SKM-1 treated with dmso at 0.1 percent for 144 hours (cell line): ENCODE results near the gene FOXG1.

Source experiments
- DNase-seq: peaks from one replicate; lab custom pipeline; 2025; ENCODE audit not compliant: unreplicated experiment; lab: John Stamatoyannopoulos, UW

Gene FOXG1

GRCh38 chr14:28766469-28766955, at the start of gene FOXG1:
Gene FOXG1, plus strand, starts transcription at chr14:28766787. Its CDS starts 493 bp downstream, at chr14:28767280.
- no peak for DNase-seq

- no peak for DNase-seq
Observed at GRCh38 chr14:28719130-28719529, 47.5 kb upstream of the FOXG1 start.

GRCh38 chr14:28731358-28731757, 35.2 kb upstream of the FOXG1 start:
- no peak for DNase-seq

GRCh38 chr14:28742171-28742846, 24.3 kb upstream of the FOXG1 start:
- DNase-seq = no peak

- no peak for DNase-seq
Observed at GRCh38 chr14:28744126-28744525, 22.5 kb upstream of the FOXG1 start.

GRCh38 chr14:28745176-28745575, 21.4 kb upstream of the FOXG1 start:
- DNase-seq = no peak

GRCh38 chr14:28746247-28746646, 20.3 kb upstream of the FOXG1 start:
- DNase-seq = no peak

- DNase-seq = peak; percentile 20
Observed at GRCh38 chr14:28751467-28752058, 15.0 kb upstream of the FOXG1 start.

GRCh38 chr14:28754209-28754985, 12.2 kb upstream of the FOXG1 start:
- no peak for DNase-seq

GRCh38 chr14:28755198-28755815, 11.3 kb upstream of the FOXG1 start:
- no peak for DNase-seq

GRCh38 chr14:28755884-28756268, 10.7 kb upstream of the FOXG1 start:
- no peak for DNase-seq

- no peak for DNase-seq
Observed at GRCh38 chr14:28756269-28756883, 10.2 kb upstream of the FOXG1 start.

- no peak for DNase-seq
Observed at GRCh38 chr14:28756884-28757570, 9.6 kb upstream of the FOXG1 start.

- no peak for DNase-seq
Observed at GRCh38 chr14:28757786-28758185, 8.8 kb upstream of the FOXG1 start.

GRCh38 chr14:28758253-28758884, 8.2 kb upstream of the FOXG1 start:
- no peak for DNase-seq

GRCh38 chr14:28758885-28759652, 7.5 kb upstream of the FOXG1 start:
- no peak for DNase-seq

GRCh38 chr14:28759653-28760313, 6.8 kb upstream of the FOXG1 start:
- DNase-seq = no peak

- no peak for DNase-seq
Observed at GRCh38 chr14:28760431-28760996, 6.1 kb upstream of the FOXG1 start.
